GM04503 (cell line): ENCODE results near the gene KIF4A.

Experiments used
- DNase-seq: peaks from one replicate; pipeline ENCODE4 v3.0.0-alpha.2; 2012; ENCODE audit warnings: low read depth

KIF4A gene

GRCh38 chrX:70437921-70438665 lies 148.2 kb downstream of the KIF4A start:
- DNase-seq, result no peak

DNA sequence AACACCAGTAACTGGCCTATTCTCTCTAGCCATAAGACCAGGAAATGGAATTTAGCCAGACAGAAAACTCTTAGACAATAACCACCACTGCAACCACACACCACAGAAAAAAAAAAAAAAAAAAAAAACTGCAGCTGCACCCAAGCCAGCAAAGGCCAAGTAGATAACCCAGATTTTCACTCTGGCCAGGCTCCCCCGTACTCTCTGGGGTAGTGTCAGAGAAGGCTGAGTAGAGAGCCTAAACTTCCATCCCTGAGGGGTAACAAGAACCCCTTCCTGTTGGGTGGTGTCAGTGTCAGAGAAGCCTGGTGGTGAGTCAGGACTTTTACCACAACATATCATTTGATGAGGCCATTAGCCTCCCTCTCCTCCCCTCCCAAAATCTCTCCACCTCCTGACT lies 149.1 kb downstream of the KIF4A start:
- DNase-seq, result no peak

DNA sequence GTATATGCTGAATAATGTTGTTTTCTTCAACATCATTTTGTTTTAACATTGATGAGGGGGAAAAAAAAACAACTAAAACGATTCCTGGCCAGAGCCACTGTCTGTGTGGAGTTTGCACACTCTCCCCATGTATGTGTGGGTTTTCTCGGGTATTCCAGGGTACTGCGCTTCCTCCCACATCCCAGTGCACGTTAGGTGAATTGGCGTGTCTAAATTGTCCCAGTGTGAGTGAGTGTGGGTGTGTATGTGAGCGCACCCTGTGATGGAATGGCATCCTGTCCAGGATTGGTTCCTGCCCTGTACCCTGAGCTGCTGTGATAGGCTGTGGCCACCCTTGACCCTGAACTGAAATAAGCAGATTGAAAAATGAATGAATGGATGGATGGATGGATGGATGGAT lies 152.3 kb downstream of the KIF4A start:
- DNase-seq, result no peak

DNA sequence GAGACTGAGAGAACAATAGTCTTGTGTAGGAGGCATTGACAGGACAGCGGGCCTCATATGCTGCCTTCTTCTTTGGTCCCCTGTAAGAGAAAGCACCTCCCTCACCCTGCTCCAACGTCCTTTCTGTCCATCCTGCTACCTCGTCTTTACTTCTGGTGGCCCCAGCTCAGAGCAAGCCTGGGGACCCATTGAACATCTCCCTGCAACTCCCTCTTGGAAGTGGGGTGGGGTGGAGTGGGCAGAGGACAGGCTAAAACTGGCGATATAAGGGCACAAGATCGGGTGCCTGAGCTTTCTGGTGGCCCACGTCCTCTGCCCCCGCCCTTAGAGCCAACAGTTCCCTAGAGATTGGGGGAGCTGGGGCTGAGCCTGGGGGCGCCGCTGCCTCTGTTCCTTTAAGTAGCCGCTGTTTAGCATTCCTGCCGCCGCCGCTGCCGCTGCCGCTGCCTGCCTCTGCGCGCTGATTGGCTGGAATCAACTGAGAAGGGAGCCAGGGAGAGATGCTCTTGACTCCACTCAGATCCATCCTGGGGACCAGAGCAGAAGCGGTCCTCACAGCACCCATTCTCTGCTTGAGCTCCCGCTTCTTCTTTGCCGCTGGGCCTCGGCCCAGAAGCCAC lies 154.5 kb downstream of the KIF4A start, which contains the start of gene DLG3:
Gene DLG3 (plus strand): TSS at position 510 of the 620 bp plus-strand sequence. CDS start 367 bp downstream, outside the sequence.
- DNase-seq, result no peak

DNA sequence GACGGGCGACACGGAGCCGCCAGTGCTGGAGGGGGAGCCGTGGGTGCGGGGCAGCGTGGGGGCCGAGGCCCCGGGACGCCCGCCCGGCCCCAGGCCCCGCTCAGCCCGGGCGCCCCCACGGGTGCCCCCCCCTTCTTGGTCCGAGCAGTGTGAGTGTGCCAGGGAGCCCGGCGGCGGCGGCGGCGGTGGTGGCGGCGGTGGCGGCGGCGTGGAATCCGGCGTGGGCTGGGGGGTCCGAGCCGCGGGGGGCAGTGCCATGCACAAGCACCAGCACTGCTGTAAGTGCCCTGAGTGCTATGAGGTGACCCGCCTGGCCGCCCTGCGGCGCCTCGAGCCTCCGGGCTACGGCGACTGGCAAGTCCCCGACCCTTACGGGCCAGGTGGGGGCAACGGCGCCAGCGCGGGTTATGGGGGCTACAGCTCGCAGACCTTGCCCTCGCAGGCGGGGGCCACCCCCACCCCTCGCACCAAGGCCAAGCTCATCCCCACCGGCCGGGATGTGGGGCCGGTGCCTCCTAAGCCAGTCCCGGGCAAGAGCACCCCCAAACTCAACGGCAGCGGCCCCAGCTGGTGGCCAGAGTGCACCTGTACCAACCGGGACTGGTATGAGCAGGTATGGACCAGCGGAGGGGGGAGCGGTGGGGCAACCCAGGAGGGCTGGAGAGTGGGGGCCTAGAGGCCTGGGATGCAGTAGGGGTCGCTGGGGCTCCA lies 155.2 kb downstream of the KIF4A start:
- no peak for DNase-seq

- DNase-seq, result no peak
These were observed 156.0 kb downstream of the KIF4A start for GRCh38 chrX:70445951-70446350.

GRCh38 chrX:70446380-70447350 lies 156.8 kb downstream of the KIF4A start:
- no peak for DNase-seq

DNA sequence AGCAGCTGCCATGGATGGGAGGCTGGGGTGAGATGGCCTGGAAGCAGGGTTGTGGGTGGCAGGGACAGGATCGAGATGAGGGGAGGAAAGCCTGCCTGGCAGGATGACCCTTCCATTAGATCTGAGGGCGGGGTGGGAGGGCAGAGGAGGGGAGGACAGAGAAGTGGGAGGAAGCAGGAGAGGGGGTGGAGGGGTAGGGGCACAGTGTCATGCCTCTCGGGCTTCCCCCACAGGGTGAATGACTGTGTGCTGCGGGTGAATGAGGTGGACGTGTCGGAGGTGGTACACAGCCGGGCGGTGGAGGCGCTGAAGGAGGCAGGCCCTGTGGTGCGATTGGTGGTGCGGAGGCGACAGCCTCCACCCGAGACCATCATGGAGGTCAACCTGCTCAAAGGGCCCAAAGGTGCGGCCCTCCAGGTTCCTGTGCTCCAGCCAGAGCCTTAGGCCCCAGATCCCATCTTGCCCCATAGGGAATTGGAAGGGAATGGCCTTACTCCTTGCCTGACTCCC lies 159.6 kb downstream of the KIF4A start:
- DNase-seq, result no peak

DNA sequence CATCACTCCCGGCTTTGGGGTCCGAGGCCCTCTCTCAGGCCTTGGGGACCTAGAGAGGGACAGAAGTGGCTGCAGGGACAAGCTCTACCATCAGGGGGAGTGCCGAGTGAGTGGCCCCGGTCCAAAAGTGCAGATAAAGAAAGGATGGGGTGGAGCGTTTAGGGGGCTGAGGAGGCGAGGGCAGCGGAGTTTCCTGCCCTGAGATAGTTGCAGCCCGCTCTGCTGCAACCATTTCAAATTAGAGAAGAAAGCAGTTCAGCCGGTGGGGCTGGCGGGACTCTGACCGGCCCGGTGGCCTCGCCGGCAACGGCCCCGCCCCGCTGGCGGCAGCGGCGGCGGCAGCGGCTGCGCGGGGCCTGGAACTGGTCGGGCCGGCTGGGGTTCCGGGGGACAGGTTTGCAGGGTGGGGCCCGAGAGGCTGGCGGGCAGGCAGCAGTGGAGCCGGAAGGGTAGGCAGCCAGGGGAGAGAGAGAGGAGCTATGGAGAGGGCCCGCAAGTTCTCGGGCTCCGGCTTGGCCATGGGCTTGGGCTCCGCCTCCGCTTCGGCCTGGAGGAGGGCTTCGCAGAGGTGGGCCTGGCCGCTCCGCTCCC lies 162.3 kb downstream of the KIF4A start:
- no peak for DNase-seq

DNA sequence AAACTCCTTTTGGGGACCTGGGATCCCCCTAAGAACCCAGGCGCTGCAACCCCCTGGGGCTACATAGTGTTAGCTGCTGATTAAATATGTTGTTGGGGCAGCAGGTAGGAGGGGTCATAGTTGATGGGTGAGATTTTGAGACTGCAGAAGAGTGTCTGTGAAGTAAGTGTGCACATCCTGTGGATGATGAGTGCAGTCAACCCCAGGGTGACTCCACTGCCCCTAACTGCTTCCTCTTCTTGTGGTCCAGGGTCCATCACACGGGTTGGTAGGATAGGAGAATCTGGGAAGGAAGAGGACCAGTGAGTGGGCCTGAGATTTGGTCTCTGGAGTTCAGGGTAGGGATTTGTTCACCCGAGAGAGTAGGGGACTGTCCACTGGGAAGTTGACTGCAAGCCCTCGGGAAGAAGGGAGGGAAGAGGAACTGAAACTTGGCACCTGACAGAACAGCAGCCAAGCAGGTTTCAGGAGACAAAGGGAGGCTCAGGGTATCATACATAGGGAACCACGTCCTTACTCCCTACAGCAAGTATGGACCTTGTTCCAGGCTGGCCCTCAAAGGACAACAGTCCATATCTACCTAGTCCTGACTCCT lies 163.2 kb downstream of the KIF4A start:
- no peak for DNase-seq

DNA sequence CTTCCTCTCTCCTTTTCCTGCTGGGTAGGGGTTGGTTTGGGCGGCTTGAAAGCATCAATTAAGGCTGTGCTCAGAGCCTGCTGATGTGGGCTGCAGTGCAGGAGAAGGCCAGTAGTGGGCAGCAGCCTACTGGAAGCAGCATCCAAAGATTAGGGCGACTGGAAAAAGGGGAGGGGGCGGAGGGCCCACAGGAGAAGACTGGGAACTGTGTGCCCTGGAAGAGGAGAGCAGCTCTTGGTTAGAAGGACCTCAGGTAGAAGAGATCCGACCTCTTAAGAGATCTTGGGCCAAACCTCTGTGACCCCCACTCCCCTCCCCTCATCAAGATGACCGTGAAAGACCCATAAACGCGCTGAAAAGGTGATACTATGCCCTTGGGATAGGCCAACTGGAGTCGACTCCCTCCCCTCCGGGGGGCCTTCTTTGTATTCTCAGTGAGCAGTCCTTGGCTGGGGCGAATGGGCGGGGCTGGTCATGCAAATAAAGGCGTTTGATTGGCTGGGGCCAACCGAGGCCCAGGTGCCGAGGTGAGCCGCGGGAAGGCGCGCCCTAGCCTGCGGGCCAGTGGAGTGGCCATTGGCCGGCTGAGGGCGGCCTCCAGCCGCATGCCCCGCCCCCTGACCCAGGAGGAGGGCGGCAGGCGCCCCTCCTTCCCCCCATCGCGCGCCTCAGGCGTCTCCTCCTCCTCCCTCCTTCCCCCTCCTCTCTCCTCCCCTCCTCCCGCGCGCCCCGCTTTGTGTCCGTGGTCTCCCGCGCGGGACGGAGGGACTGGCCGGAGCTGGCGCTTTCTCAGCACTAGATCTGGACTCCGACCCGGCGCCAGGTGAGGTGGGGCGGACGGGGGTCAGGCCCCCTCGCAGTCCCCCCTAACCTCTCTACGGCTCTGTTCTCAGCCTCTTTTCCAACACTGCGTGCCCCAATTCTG lies 164.8 kb downstream of the KIF4A start:
- DNase-seq, result no peak

DNA sequence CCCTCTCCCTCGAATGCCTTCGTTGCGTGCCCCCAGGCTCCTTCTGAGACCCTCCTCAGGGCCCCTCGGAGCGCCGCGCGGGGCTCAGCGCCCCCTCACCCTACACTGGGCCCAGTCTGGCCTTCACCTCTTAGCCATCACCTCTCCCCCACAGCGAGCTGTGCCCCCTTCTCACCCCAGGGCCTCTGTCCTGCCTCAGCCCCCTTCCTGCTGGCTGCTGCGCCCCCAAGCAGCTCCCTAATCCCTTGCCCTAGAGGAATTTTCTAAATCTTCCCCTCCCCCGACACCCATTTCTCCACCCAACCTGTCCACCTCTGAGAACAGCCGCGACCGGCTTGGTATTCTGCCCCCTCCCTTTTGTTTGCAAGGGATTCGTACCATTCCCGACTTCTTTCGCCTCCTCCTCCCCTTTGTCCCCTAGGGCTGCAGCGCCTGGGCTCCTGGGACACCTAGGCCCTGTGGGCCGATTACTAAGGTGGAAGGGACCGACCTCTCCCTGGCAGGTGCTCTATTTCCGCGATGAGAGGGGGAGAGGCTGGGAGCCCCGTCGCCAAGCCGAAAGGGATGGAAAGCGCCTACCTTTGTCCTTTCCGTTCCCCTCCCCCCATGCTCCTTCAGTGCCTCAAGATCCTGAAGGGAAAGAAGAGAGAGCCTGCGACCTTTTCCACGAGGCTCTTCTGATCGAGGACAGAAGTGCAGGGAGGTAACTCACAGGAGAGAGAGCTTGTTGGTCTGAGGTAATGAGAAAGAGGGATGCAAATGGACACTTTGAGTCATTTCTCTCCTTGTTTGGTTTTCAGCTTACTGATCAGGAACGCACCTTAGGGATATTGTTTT lies 165.7 kb downstream of the KIF4A start:
- no peak for DNase-seq

- no peak for DNase-seq
These were observed 166.4 kb downstream of the KIF4A start for GRCh38 chrX:70456256-70456655.

- DNase-seq, result no peak
These were observed 171.1 kb downstream of the KIF4A start for GRCh38 chrX:70461026-70461425.

- DNase-seq, result no peak
These were observed 174.1 kb downstream of the KIF4A start for GRCh38 chrX:70464051-70464450.

DNA sequence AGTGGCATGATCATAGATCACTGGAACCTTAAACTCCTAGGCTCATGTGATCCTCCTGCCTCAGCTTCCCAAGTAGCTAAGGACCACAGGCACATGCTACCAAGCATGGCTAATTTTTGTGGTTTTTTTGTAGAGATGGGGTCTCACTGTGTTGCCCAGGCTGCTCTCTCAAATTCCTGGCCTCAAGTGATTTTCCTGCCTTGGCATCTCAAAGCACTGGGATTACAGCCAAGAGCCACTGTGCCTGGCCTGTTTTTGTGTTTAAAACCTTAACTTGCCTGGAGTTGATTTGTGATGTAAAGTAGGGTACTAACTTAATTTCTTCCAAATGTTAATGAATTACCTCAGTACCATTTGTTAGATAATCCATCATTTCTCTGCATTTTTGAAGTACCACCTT lies 177.1 kb downstream of the KIF4A start:
- DNase-seq, result no peak

DNA sequence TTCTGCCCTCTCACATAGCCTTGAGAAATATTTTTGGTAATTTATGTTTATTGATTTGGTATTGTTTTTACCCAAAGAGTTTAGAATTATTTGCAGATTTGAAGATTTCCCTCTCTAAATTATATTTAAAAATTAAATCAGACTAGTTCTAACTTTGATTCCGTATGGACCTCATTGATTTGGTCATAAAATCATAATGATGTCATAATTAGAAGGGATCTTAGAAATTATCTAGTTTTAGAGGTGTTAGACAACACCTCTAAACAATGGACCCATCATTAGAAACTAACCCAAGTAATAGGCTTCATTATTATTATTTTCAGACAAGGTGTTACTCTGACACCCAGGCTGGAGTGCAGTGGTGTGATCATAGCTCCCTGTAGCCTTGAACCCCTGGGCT lies 178.8 kb downstream of the KIF4A start:
- DNase-seq, result no peak
